Epithelial cell of proximal tubule (primary cell): ENCODE data around the gene FBXO27. TPM values are rescaled to one million over a fixed set of nuclear protein-coding genes. Genes with fewer than 3 reads are reported as not detected.

Experiments
- DNase-seq: peaks from one replicate; pipeline ENCODE4 v3.0.0-alpha.2; 2011; ENCODE audit warnings: low read depth
- H3K4me3 ChIP-seq: 2 replicates; pipeline ENCODE4 v1.5.1; 2011; ENCODE audit warnings: low read depth, mild to moderate bottlenecking, low read length
- CTCF ChIP-seq: conservative IDR thresholded peaks from 2 replicates; pipeline ENCODE4 v1.5.1; 2012; ENCODE audit warnings: low read depth, mild to moderate bottlenecking, low read length
- total RNA-seq: library from RNA; depleted of rRNA; stranded (reverse); fragments of >200 nt; gene quantifications from 2 replicates; pipeline ENCODE4 v1.2.3, GENCODE V29; 2015

The FBXO27 gene
- total RNA-seq, 1 donor from 2014 or later, result 14.3 TPM

- H3K4me3 ChIP-seq, result no peak overlapping the region
- TF ChIP-seq CTCF, result no peak
- DNase-seq, result no peak
Measured at GRCh38 chr19:39045506-39045905, 13.2 kb upstream of the FBXO27 start.

- TF ChIP-seq CTCF, result peak; percentile 59
- H3K4me3 ChIP-seq, result peak overlapping the region; percentile 30
- no peak for DNase-seq
Measured at GRCh38 chr19:39038098-39038497, 5.7 kb upstream of the FBXO27 start.

GRCh38 chr19:39037194-39037593 lies 4.8 kb upstream of the FBXO27 start:
- no peak overlapping the region for H3K4me3 ChIP-seq
- DNase-seq, result no peak
- no peak for TF ChIP-seq CTCF

GRCh38 chr19:39036581-39036980 lies 4.2 kb upstream of the FBXO27 start:
- no peak overlapping the region for H3K4me3 ChIP-seq
- no peak for TF ChIP-seq CTCF
- no peak for DNase-seq

- DNase-seq, result peak; percentile 52
- H3K4me3 ChIP-seq, result peak overlapping the region; percentile 67
- no peak for TF ChIP-seq CTCF
Measured at GRCh38 chr19:39031368-39032062, 834 bp downstream of the FBXO27 start.

- DNase-seq, result peak; percentile 70
- TF ChIP-seq CTCF, result no peak
- peak overlapping the region; percentile 67 for H3K4me3 ChIP-seq
Measured at GRCh38 chr19:39030854-39031367, 1.4 kb downstream of the FBXO27 start.

- no peak overlapping the region for H3K4me3 ChIP-seq
- DNase-seq, result no peak
- no peak for TF ChIP-seq CTCF
Measured at GRCh38 chr19:39024875-39025641, 7.3 kb downstream of the FBXO27 start.
